ENCODE results near the gene TPST2. TPM values are rescaled to one million over a fixed set of nuclear protein-coding genes. Genes with fewer than 3 reads are reported as not detected.

The TPST2 gene
- total and polyA plus RNA-seq, 2 of the 4 experiments (the other 2 are of a cell fraction): 42.5 to 63.6 TPM

- no peak overlapping the region for H3K18ac ChIP-seq (ENCODE audit: low read depth, low read length)
- no TSS peak for BruUV-seq (replicated peaks)
- H3K9me1 ChIP-seq (ENCODE audit: insufficient read depth, low read length): peaks cover 3% of the 10 kb centered on the region
- H4K20me1 ChIP-seq (ENCODE audit: insufficient read depth, low read length): 0 out of 2 replicates have a peak, but pooled peaks cover 4% of the 10 kb centered on the region
- H3K4me1 ChIP-seq (ENCODE audit: control insufficient read depth, insufficient read depth, low read length): no peaks in the 10 kb centered on the region
- 80% methylated on average over 1 of the region's 2 CpGs; no CpG with 5 or more reads in 1 of the 2 experiments for WGBS, 2 experiments (ENCODE audit: extremely low coverage in 2 of 2, insufficient read length in 1 of 2)
- no peak for TF ChIP-seq CEBPB (IDR thresholded peaks at IDR 0.05; ENCODE audit: low read depth, low read length)
- no peak for TF ChIP-seq RCOR1 (IDR thresholded peaks at IDR 0.05; ENCODE audit: insufficient replicate concordance, low read length)
- no peak for TF ChIP-seq ELK1 (IDR thresholded peaks at IDR 0.05; ENCODE audit: borderline replicate concordance, low read depth, low read length)
- TF ChIP-seq CHD1 (IDR thresholded peaks at IDR 0.05; ENCODE audit: low read depth, low read length): no peak
- TF ChIP-seq MAZ (IDR thresholded peaks at IDR 0.05; ENCODE audit: borderline replicate concordance, low read depth, low read length): no peak
- no peak for TF ChIP-seq MAFK (IDR thresholded peaks at IDR 0.05; ENCODE audit: low read depth, low read length)
- no peak for TF ChIP-seq NFE2L2 (IDR thresholded peaks at IDR 0.05; ENCODE audit: low read depth, low read length)
- TF ChIP-seq BHLHE40 (IDR thresholded peaks at IDR 0.05; ENCODE audit: low read depth, low read length): no peak
- no peak for TF ChIP-seq USF2 (IDR thresholded peaks at IDR 0.05; ENCODE audit: low read depth, low read length)
- TF ChIP-seq POLR2A (IDR thresholded peaks at IDR 0.05; ENCODE audit: low read depth, low read length): no peak
- TF ChIP-seq MXI1 (IDR thresholded peaks at IDR 0.05; ENCODE audit: borderline replicate concordance, low read depth, low read length): no peak
- no peak for TF ChIP-seq RAD21 (IDR thresholded peaks at IDR 0.05; ENCODE audit: low read length)
- TF ChIP-seq SMC3 (IDR thresholded peaks at IDR 0.05; ENCODE audit: low read depth, low read length): no peak
- no peak for TF ChIP-seq RFX5 (IDR thresholded peaks at IDR 0.05; ENCODE audit: low read depth, low read length)
- H2BK20ac ChIP-seq (ENCODE audit: low read depth, low read length): no peak overlapping the region
- no peak overlapping the region for H3K4me2 ChIP-seq (ENCODE audit: low read depth, low read length)
- H3K9me3 ChIP-seq (ENCODE audit: control insufficient read depth, insufficient read depth, low read length): no peaks in the 10 kb centered on the region
- no peak overlapping the region for H4K91ac ChIP-seq (ENCODE audit: insufficient read depth, low read depth, low read length)
- no peak overlapping the region for H3K56ac ChIP-seq (ENCODE audit: extremely low read depth, insufficient read depth, low read length)
- no peak overlapping the region for H2AK9ac ChIP-seq (replicated peaks; ENCODE audit: low read depth, low read length, poor library complexity)
- no peak overlapping the region for H2AFZ ChIP-seq (replicated peaks; ENCODE audit: low read length, poor library complexity)
- H3K27me3 ChIP-seq (ENCODE audit: control insufficient read depth, insufficient read depth, low read length): no peaks in the 10 kb centered on the region
- intact Hi-C loops (cut with micrococcal nuclease) (no loop called here), in situ Hi-C loops (cut with MboI; ENCODE audit: low sequenced_read_pairs) (no loop called here), dilution Hi-C loops (cut with HindIII; ENCODE audit: low sequenced_read_pairs, unreplicated experiment) (no loop called here)
- H3K4ac ChIP-seq (ENCODE audit: low read depth, low read length): no peak overlapping the region
- ATAC-seq (ENCODE audit: low read depth) (no peak), DNase-seq (no peak)
- no peak overlapping the region for H3K23ac ChIP-seq (ENCODE audit: low read depth, low read length)
- POLR2A ChIA-PET (ENCODE audit: unreplicated experiment): no interaction called here
- H2AK5ac ChIP-seq (ENCODE audit: low read depth, low read length): no peak overlapping the region
- no peak overlapping the region for H3K4me3 ChIP-seq (ENCODE audit: insufficient read depth, low read depth, low read length)
- H2BK15ac ChIP-seq (ENCODE audit: low read depth, low read length): no peak overlapping the region
- CTCF ChIA-PET: no interaction called here
- H3K36me3 ChIP-seq (ENCODE audit: control insufficient read depth, insufficient read depth, low read length): peaks cover 26% of the 10 kb centered on the region
- no peak overlapping the region for H3K14ac ChIP-seq (replicated peaks; ENCODE audit: low read depth, low read length)
- H3K79me1 ChIP-seq (ENCODE audit: low read depth in 1 of 2, low read length in 2 of 2): peaks cover 6 to 62% of the 10 kb centered on the region in 2 experiments
- no peak overlapping the region for H4K8ac ChIP-seq (ENCODE audit: low read depth in 2 of 2, low read length in 2 of 2)
- H3K27ac ChIP-seq (ENCODE audit: insufficient read depth, low read length): no peak overlapping the region
- H2BK120ac ChIP-seq (ENCODE audit: low read depth, low read length): no peak overlapping the region
- H4K5ac ChIP-seq (ENCODE audit: low read depth, low read length): no peak overlapping the region
- H2BK5ac ChIP-seq (ENCODE audit: low read depth, low read length, poor library complexity, severe bottlenecking): no peak overlapping the region
- no peak overlapping the region for H3K9ac ChIP-seq (ENCODE audit: low read depth, low read length)
Measured at GRCh38 chr22:26540119-26540518, 49.8 kb downstream of the TPST2 start.
